ENCODE results near the gene RHOH.

DNA sequence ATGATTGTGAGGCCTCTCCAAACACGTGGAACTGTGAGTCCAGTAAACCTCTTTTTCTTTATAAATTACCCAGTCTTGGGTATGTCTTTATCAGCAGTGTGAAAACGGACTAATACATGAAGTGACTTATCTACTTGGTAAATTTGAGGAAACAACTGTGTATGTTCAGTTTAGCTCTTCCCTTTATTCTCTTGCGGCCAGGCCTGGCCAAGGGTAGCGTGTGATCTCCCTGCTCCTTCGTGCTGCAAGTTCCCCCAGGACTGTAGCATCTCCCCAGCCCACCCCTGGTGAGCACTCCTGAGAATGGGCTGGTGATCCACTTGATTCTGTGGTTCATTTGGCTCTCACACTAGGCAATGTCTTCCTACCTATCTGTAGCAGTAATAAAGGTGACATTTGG, 85.1 kb downstream of the RHOH start:
- no peak for TF ChIP-seq SMARCE1 (IDR thresholded peaks at IDR 0.05; ENCODE audit: borderline replicate concordance)
- no peak for TF ChIP-seq SUZ12 (IDR thresholded peaks at IDR 0.05; ENCODE audit: low read depth, low read length)
- TF ChIP-seq HOXA3 (CRISPR knock-in tag; IDR thresholded peaks at IDR 0.05), result no peak

Measured in HepG2 (cell line).